22Rv1 (cell line): ENCODE results near the gene ACOT7.

Source experiments
- ZFX ChIP-seq: fragments of 450-650 bp; IDR thresholded peaks from 2 replicates; pipeline ENCODE4 v1.6.1; 2017; ENCODE audit warnings: antibody characterized with exemption, borderline replicate concordance
- TF ChIP-seq, protein P1 (sequence below): fragments of 450-650 bp; IDR thresholded peaks from 2 replicates; pipeline ENCODE4 v1.5.1; 2017; ENCODE audit warnings: mild to moderate bottlenecking

GRCh38 chr1:6392809-6393399 lies 663 bp downstream of the ACOT7 start:
- TF ChIP-seq, protein P1, sequence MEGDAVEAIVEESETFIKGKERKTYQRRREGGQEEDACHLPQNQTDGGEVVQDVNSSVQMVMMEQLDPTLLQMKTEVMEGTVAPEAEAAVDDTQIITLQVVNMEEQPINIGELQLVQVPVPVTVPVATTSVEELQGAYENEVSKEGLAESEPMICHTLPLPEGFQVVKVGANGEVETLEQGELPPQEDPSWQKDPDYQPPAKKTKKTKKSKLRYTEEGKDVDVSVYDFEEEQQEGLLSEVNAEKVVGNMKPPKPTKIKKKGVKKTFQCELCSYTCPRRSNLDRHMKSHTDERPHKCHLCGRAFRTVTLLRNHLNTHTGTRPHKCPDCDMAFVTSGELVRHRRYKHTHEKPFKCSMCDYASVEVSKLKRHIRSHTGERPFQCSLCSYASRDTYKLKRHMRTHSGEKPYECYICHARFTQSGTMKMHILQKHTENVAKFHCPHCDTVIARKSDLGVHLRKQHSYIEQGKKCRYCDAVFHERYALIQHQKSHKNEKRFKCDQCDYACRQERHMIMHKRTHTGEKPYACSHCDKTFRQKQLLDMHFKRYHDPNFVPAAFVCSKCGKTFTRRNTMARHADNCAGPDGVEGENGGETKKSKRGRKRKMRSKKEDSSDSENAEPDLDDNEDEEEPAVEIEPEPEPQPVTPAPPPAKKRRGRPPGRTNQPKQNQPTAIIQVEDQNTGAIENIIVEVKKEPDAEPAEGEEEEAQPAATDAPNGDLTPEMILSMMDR = no peak
- TF ChIP-seq ZFX = no peak
